Fibroblast of villous mesenchyme (primary cell): ENCODE measurements around the gene BICDL1. TPM values are rescaled to one million over a fixed set of nuclear protein-coding genes. Genes with fewer than 3 reads are reported as not detected.

Experiments used
- DNase-seq: peaks from one replicate; pipeline ENCODE4 v3.0.0-alpha.2; 2010; ENCODE audit warnings: low read depth
- H3K4me3 ChIP-seq: 2 replicates; pipeline ENCODE4 v1.5.1; 2011; ENCODE audit warnings: low read depth, mild to moderate bottlenecking, low read length
- total RNA-seq: library from RNA; depleted of rRNA; stranded (reverse); fragments of >200 nt; gene quantifications from 2 replicates; pipeline ENCODE4 v1.2.3, GENCODE V29; 2012
- TF ChIP-seq, protein P1 (sequence below): IDR thresholded peaks from 2 replicates; pipeline ENCODE4 v1.5.1; 2012; ENCODE audit warnings: low read depth, mild to moderate bottlenecking, low read length; ENCODE audit not compliant: insufficient read depth

Gene BICDL1
- total RNA-seq, 1 donor = 1.7 TPM

DNA sequence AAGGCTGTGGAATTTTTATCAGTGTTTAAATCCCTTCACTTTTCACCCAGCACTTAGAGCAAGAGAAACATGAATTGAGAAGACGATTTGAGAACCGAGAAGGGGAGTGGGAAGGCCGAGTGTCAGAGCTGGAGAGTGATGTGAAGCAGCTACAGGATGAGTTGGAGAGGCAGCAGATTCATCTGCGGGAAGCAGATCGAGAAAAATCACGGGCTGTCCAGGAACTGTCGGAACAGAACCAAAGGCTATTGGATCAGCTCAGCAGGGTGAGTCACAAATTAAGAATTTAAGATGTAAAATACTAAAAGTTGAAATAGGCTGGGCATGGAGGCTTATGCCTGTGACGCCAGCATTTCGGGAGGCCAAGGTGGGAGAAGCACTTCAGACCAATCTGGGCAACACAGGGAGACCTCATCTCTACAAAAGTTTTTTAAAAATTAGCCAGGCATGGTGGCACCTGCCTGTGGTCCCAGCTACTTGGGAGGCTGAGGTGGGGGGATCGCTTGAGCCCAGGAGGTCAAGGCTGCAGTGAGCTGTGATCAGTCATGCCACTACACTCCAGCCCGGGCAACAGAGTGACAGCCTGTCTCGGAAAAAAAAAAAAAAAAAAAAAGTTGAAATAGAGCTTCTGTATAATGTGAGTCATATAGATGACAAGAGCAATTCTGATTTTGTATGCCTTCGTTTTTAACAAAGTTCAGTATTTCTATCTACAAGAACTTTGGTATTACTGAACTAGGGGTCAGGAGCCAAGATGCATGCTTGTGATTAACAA, 9.6 kb downstream of the BICDL1 start:
- TF ChIP-seq, protein P1, sequence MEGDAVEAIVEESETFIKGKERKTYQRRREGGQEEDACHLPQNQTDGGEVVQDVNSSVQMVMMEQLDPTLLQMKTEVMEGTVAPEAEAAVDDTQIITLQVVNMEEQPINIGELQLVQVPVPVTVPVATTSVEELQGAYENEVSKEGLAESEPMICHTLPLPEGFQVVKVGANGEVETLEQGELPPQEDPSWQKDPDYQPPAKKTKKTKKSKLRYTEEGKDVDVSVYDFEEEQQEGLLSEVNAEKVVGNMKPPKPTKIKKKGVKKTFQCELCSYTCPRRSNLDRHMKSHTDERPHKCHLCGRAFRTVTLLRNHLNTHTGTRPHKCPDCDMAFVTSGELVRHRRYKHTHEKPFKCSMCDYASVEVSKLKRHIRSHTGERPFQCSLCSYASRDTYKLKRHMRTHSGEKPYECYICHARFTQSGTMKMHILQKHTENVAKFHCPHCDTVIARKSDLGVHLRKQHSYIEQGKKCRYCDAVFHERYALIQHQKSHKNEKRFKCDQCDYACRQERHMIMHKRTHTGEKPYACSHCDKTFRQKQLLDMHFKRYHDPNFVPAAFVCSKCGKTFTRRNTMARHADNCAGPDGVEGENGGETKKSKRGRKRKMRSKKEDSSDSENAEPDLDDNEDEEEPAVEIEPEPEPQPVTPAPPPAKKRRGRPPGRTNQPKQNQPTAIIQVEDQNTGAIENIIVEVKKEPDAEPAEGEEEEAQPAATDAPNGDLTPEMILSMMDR = no peak
- no peak overlapping the region for H3K4me3 ChIP-seq
- DNase-seq = no peak

DNA sequence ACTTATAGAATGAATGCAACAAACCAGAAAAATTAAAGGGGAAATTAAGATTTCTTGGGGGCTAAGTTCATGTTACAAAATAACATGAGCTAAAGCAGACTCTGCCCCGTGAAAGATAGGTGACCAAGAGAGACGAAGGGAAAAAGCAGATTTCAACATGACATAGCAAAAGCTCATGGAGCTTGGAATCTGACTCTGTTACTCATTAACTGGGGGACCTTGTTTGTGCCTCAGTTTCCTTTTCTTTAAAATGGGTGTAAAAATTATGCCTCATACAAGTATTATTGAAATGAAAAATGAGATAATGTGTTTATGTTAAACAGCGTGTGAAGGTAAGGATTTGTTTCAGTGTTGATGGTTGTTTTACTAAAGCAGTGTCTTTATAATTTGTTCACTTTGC, 11.5 kb downstream of the BICDL1 start:
- TF ChIP-seq, protein P1 = no peak
- no peak for DNase-seq
- H3K4me3 ChIP-seq = no peak overlapping the region

- TF ChIP-seq, protein P1 = no peak
- H3K4me3 ChIP-seq = no peak overlapping the region
- DNase-seq = no peak
Observed at GRCh38 chr12:120006258-120006975, 17.4 kb downstream of the BICDL1 start.

- DNase-seq = no peak
- TF ChIP-seq, protein P1 = no peak
- H3K4me3 ChIP-seq = no peak overlapping the region
Observed at GRCh38 chr12:120007272-120007671, 18.2 kb downstream of the BICDL1 start.

DNA sequence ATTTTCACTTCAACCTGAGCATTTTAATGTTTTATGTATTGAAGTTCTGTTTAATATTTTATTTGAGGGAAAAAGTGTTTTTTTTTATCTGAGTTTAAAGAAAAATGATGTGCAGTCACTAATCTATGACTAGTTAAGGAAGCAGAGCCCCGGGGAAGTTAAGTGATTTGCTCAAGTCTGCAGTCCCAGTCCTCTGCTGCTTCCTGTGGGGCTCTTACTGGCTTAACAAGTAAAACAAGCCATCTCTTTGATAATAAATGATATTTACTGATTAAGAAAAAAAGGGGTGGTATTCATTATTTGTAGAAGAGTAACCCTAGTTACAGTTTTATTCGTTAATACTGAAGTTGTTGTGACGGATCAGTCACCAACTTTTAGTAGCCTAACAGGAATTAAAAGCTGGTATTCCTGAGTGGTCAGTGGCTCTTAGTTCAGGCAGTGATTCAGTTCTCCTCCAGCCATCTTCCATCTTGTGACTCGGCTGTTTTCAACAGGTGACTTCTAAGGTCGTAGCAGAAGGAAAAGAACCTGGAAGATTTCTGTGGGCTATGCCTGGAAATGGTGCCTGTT, 21.7 kb downstream of the BICDL1 start:
- no peak overlapping the region for H3K4me3 ChIP-seq
- TF ChIP-seq, protein P1 = no peak
- no peak for DNase-seq

DNA sequence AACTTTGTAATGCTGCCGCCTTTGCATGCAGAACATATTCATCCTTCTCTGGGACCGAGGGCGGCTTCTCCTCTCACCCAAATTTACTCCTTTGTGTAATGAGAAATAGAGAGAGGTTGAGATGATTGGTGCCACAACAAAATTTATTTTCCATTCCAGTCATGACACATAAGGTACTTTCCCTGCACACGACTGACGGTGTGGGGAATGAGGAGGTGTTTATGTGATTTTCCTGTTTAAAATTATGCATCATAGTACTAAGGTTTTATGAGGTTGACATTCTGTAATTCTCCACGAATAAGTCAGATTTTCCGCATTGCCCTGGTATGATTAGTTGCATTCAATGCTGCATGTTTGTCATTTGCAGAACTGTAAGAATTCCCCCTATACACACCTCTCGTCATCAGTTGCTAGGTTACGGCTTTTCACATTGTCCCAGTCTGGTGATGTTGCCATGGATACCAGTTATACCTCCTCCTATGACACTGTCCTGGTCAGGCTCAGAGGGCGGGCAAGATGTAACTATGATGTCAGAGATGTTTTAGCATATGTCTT, 23.1 kb downstream of the BICDL1 start:
- DNase-seq = peak; percentile 7
- TF ChIP-seq, protein P1 = no peak

More for the DNA sequence above, 23.1 kb downstream of the BICDL1 start:
- H3K4me3 ChIP-seq = no peak overlapping the region
